CD4-positive, alpha-beta T cell treated with Interferon gamma for 1 hour (primary cell): ENCODE data around the gene DENND1A.

Experiments used
- DNase-seq: peaks from one replicate; pipeline ENCODE4 v3.0.0-alpha.2; 2020

The DENND1A gene

DNA sequence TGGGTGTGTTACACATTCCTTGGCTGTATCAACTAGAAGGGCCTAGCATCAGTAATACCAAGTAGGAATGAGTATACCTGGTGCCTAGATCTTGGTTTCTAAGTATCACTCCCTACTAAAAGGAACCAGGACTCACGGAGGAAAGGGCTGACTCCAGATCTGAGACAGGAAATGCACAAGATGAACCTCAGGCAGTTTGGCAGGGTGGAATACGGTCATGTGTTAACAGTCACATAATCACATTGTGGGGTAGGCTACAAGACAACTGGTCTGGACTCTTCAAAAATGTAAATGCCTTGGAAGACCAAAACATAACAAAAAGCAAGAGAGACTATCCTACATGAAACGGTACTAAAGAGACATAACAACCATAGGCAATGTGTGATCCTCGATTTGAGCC, 415.2 kb downstream of the DENND1A start:
- DNase-seq, result no peak

GRCh38 chr9:123513554-123513953, 416.4 kb downstream of the DENND1A start:
- no peak for DNase-seq

DNA sequence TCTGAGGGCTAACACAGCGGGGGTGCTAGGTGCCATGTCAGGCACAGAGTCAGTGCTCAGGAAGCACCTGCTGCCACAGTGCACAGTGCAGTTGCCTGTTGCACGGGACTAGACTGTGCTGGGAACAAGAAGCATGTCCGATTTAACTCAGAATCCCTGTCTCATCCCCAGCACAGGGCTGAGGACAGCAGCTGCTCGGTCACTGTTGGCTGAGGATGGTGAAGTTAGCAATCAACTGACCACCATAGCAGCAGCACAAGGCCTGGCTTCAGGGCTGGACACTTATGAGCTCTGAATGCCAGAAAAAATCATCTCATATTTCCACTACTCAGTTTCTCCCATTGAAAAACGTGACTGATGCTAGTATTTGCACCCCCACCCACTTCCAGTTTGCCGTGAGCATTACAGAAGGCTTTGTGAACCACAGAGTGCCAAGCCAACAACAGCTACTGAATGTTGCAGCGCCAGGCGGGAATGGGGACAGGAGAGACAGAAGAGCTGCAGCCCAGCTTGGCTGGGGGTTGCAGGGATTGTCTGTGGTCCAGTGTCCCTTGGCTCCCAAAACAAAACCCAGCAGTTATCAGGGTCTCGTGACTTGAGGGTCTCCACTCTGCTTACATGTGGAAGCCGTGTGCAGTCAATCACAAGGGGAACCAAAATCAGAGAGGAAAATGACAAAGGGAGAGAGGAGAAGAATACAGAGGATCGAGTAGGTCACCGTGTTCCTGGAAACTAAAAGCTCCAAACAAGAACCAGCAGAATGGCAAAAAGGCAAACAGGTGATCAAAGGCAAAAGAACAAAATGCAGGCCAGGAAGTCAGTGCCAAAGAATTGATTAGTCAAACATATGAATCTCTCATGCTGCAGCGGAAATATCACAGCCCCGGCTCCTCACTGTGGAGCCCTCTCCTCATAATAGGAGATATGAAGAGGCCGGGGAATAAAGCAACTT, 418.3 kb downstream of the DENND1A start:
- no peak for DNase-seq

GRCh38 chr9:123509646-123510045, 420.3 kb downstream of the DENND1A start:
- no peak for DNase-seq

DNA sequence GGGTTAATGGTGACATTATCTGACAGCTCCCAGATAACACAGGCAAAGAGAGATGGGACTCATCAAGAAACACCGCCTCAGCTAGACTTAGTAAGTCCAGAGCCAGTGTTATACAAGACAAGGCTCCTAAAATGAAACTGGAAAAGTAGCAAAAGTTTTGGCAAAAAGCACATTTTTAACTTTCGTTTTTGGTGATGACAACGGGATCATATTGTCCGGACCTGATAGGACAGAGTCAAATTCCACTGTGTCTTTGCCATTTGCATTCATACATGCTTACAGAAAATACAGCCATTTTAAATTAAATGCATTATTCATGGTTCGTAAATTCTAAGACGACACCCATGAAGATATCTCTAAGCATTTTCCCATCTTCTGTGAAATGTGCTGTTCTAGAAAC, 421.9 kb downstream of the DENND1A start:
- DNase-seq, result no peak

GRCh38 chr9:123505496-123505895, 424.4 kb downstream of the DENND1A start:
- no peak for DNase-seq

- DNase-seq, result no peak
Measured at GRCh38 chr9:123500336-123500735, 429.6 kb downstream of the DENND1A start.

DNA sequence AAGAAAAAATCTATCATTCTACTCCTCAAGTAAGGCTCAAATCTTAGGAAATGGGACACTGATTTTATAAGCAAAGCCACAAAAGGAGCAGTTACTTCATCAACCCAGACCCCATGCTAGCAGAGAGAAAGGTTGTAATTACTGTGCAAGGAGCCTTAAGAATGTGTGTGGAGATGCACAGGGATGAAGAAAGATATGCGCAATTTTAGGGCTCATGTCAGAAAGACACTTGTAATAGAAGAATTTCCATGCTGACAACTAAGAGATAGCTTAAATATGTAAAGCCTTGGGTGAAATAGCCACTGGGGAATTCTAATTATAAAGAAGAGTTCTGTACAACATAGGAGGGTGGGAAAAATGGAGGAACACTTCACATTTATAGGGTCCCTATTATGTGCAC, 432.1 kb downstream of the DENND1A start:
- no peak for DNase-seq

DNA sequence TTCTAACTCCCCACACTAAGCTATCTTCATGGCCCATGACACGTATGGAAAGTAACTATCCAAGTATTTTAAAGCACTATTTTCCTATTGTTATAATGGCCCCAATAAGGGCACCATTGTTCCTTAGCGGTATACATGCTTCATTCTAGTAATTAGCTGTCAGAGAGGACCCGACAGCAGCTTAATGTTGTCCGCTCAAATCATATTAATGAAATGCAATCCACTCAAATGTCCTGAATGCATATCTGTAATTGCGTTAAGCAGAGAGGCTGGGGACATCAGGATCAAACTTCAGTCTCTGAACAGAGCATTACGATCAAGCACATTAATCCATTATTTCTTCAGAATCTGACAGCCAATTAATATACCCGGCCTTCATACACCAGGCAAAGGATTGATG, 434.2 kb downstream of the DENND1A start:
- DNase-seq, result no peak

DNA sequence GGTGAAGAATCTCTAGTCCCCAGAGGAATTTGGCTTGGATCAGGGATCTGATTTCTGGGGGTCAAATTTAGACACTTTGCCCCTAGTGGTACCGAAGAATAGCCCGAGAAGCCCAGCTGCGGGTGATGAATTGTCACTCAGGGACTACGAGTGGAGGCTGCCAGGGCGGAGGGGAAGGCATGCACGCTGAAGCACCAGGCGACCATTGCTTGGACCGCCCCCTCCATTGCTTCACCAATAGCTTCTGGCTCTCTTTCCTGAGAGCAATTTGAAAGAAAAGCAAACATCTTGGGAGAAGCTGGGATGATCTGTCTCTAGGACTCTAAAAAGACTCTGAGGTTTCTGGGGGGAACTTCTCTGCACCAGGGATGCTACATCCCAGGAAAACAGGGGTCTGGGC, 436.3 kb downstream of the DENND1A start:
- DNase-seq, result no peak

DNA sequence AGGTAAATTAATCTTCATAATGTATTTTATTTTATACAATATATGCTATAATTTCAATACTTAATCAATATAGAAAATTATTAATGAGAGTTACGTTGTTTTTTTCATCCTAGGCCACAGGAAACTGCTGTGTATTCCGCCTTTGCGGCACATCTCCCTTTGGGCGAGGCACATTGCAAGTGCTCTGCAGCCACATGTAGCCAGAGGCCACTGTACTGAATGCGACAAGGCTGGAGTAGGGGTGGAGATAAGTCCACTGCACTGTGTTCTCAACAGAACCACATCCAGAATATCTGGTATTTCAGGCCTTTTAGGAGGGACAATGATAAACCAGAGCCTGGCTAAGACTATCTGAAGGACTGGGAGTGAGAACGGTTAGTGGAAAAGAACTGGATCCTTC, 439.2 kb downstream of the DENND1A start:
- DNase-seq, result no peak

GRCh38 chr9:123488722-123489321, 441.1 kb downstream of the DENND1A start:
- no peak for DNase-seq

GRCh38 chr9:123487944-123488548, 441.9 kb downstream of the DENND1A start:
- no peak for DNase-seq

DNA sequence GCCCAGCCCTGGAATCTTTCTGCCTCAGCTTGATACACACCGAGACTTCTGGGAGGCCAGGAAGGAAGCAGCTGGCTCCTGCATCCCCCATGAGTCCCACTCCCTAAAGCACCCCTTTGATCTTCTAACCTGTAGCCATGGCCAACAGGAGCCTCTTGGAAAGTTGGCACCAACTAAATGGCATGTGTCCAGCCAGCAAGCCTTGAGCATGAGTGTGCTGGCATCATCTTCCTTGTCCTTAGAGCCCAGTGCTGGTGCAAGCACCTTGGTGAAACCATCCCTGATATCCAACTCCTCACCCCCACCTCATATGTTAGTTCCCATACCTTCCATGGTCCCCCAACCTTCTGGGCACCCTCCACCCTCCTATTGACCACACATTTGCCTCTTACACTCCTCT, 443.5 kb downstream of the DENND1A start:
- DNase-seq, result no peak

DNA sequence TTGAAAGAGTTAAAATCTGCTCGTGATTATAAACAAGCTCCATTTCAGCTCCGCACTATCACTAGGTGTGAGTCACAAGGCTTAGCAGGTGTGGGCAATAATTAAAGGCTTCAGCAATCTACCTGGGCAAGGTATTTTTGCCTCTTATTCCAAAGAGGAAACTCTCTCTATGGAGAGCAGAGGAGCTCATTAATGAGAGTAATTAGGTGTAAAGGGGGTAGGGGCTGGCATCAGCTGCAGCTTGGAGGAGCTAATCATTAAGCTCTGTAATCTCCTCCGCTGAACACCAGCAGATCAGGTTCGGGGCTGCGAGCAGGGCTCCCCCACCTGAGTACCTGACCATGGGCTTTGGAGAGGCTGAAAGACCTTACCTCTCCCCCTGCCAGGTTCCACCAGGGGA, 444.7 kb downstream of the DENND1A start:
- DNase-seq, result no peak

GRCh38 chr9:123484130-123484529, 445.8 kb downstream of the DENND1A start:
- DNase-seq, result no peak

DNA sequence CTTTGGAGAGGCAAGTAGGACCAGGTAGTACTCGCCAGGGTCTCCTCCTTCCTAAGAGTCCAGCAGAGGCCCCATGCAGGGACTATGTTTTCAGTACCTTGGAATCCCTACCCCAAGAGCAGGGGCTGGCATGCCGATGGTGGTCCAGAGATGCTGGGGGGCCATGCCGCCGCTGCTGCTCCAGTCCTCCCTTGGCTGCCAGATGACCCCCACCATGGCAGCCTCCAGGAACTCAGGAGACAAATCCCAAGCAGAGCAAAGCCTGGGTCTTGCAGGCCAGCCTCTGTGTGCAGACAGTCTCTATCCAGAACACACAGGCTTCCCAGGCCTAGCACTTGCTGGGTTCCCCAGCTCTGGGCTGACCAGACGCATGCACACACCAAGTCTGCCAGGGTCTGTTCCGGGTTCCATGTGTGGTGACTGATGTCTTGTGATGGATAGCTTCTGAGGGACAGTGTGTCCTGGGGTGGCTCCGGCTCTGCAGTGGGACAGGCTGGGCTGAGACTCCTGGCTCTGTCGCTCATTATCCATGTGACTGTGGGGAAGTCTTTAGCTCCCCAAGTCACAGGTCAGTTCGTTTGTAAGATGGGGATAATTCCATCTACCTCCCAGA, 446.6 kb downstream of the DENND1A start:
- no peak for DNase-seq

GRCh38 chr9:123482295-123482968, 447.5 kb downstream of the DENND1A start:
- no peak for DNase-seq

DNA sequence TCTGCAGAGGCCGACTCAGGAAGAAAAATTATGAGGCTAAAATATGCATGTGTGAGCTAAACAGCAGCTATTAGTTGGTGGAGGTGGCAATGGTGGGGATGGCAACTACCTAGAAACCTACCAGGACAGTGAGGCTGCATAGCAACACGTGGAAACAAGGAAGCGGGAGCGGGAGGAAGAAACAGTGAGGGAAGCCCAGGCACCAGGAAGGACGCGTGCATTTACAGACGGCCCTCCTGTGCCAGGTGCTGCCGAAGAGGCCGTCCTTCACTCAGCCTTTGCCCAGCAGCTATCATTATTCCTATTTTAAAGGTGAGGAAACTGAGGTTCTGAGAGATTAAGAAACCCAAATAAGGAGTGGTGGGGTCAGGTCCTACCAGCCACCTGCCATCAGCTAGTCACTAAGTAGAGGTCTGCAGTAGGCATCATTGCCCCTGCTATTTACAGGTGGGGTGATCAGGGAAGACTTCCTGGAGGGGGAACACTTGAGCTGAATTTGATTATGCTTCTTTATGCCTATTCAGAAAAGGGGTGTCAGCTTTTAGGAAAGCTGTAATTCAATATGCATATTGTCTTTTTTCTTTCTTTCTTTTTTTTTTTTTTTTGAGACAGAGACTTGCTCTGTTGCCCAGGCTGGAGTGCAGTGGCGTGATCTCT, 448.6 kb downstream of the DENND1A start:
- DNase-seq, result no peak

- DNase-seq, result no peak
Measured at GRCh38 chr9:123480791-123481190, 449.1 kb downstream of the DENND1A start.

GRCh38 chr9:123480096-123480495, 449.8 kb downstream of the DENND1A start:
- DNase-seq, result no peak

DNA sequence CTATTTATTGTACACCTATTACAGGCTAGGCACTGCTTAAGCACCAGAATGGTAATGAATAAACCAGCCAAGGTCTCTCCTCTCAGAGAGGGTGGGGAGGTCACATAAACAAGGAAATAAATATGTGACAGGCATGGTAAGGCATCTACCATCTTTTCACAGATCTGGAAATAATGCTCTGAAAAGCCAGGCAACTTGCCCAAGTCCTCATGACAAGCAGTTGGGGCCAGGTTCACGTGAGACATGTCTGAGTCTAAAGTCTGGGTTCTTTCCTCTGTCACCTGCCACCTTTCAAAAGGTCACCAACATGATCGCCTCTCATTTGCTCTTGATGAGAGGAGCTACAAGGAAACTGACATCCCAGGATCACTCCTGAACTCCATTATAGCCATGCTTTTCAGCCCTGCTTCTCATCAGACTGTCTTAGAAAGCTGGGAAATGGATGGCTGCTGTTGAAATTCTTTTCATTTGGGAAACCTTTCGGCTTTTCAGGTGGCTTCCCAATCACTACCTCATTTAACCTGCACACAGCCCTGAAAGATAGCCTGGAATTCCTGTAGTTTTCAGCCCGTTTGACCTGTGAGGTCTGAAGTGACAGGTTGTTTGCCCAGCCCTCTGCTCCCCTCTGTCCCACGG, 450.8 kb downstream of the DENND1A start:
- DNase-seq, result no peak
